Neuronal stem cell (in vitro differentiated cells): Measurements from ENCODE around the gene UGT1A7.

Experiments
- DNase-seq: peaks from one replicate; pipeline ENCODE4 v3.0.0-alpha.2; 2013; ENCODE audit warnings: low spot score
- H2AFZ ChIP-seq: one replicate; pipeline ENCODE4 v1.6.1; 2013; ENCODE audit warnings: mild to moderate bottlenecking, low read length, inconsistent platforms
- H2AK5ac ChIP-seq: 2 replicates; pipeline ENCODE4 v1.6.1; 2013; ENCODE audit warnings: low read depth, mild to moderate bottlenecking, inconsistent platforms, low read length, moderate library complexity, mixed read lengths
- H2BK120ac ChIP-seq: 2 replicates; pipeline ENCODE4 v1.6.1; 2013; ENCODE audit warnings: low read depth, mild to moderate bottlenecking, inconsistent platforms, low read length, moderate library complexity, mixed read lengths
- H2BK12ac ChIP-seq: one replicate; pipeline ENCODE4 v1.6.1; 2013; ENCODE audit warnings: low read length, inconsistent platforms
- H2BK15ac ChIP-seq: 2 replicates; pipeline ENCODE4 v1.6.1; 2013; ENCODE audit warnings: mild to moderate bottlenecking, low read length, inconsistent platforms, mixed read lengths
- H2BK5ac ChIP-seq: one replicate; pipeline ENCODE4 v1.6.1; 2013; ENCODE audit warnings: inconsistent platforms, mild to moderate bottlenecking, low read length, moderate library complexity
- H3K14ac ChIP-seq: one replicate; pipeline ENCODE4 v1.6.1; 2013; ENCODE audit warnings: low read length, inconsistent platforms
- H3K18ac ChIP-seq: 2 replicates; pipeline ENCODE4 v1.6.1; 2013; ENCODE audit warnings: low read length, inconsistent platforms
- H3K23ac ChIP-seq: 2 replicates; pipeline ENCODE4 v1.6.1; 2013; ENCODE audit warnings: low read depth, mild to moderate bottlenecking, mixed read lengths, low read length, inconsistent platforms; ENCODE audit not compliant: poor library complexity
- H3K27ac ChIP-seq: replicated peaks from 3 replicates; pipeline ENCODE4 v1.5.1; 2013; ENCODE audit warnings: low read length, inconsistent platforms
- H3K27me3 ChIP-seq, 3 experiments: 2 replicates each; pipeline ENCODE4 v1.6.1; 2013; ENCODE audit warnings: low read length in 3 of 3, mild to moderate bottlenecking in 2 of 3, inconsistent platforms in 1 of 3, low read depth in 1 of 3, mixed read lengths in 1 of 3, moderate library complexity in 1 of 3; ENCODE audit not compliant: control insufficient read depth in 3 of 3, insufficient read depth in 3 of 3
- H3K36me3 ChIP-seq, 2 donors: replicated peaks in 1 of 2; 2 replicates each; pipeline ENCODE4 v1.6.1; 2013; ENCODE audit warnings: low read length in 2 of 2; ENCODE audit not compliant: control insufficient read depth in 2 of 2, insufficient read depth in 2 of 2
- H3K4ac ChIP-seq: 2 replicates; pipeline ENCODE4 v1.6.1; 2013; ENCODE audit warnings: inconsistent platforms, mild to moderate bottlenecking, low read length, moderate library complexity
- H3K4me1 ChIP-seq, 2 donors: 1 replicate in 1 of 2; 2 replicates in 1 of 2; pipeline ENCODE4 v1.6.1; 2013; ENCODE audit warnings: low read length in 2 of 2, low read depth in 1 of 2; ENCODE audit not compliant: control insufficient read depth in 2 of 2, insufficient read depth in 1 of 2
- H3K4me2 ChIP-seq: one replicate; pipeline ENCODE4 v1.6.1; 2013; ENCODE audit warnings: mild to moderate bottlenecking, low read length, inconsistent platforms; ENCODE audit not compliant: insufficient read depth, poor library complexity, severe bottlenecking
- H3K4me3 ChIP-seq, 2 donors: 2 replicates each; pipeline ENCODE4 v1.5.1; 2013; ENCODE audit warnings: low read length in 2 of 2, mild to moderate bottlenecking in 2 of 2, inconsistent platforms in 1 of 2, moderate library complexity in 1 of 2
- H3K79me1 ChIP-seq: one replicate; pipeline ENCODE4 v1.6.1; 2013; ENCODE audit warnings: low read depth, mild to moderate bottlenecking, inconsistent platforms, low read length, moderate library complexity
- H3K9ac ChIP-seq: one replicate; pipeline ENCODE4 v1.6.1; 2013; ENCODE audit warnings: mild to moderate bottlenecking, low read depth, low read length, inconsistent platforms; ENCODE audit not compliant: poor library complexity
- H3K9me3 ChIP-seq, 2 donors: replicated peaks in 1 of 2; 2 replicates each; pipeline versions ENCODE3 to v1.6.1; 2013; ENCODE audit warnings: low read length in 2 of 2, mild to moderate bottlenecking in 2 of 2, inconsistent platforms in 1 of 2, low read depth in 1 of 2, mixed read lengths in 1 of 2, moderate library complexity in 1 of 2; ENCODE audit not compliant: control insufficient read depth in 2 of 2, insufficient read depth in 1 of 2
- H4K8ac ChIP-seq: one replicate; pipeline ENCODE4 v1.6.1; 2013; ENCODE audit warnings: low read depth, mild to moderate bottlenecking, inconsistent platforms, low read length, moderate library complexity
- H4K91ac ChIP-seq: one replicate; pipeline ENCODE4 v1.6.1; 2013; ENCODE audit warnings: low read length, low read depth, mild to moderate bottlenecking, inconsistent platforms; ENCODE audit not compliant: poor library complexity
- WGBS, 2 donors: extraction: QIAGEN DNeasy Blood & Tissue Kit; methylation state at CpG; one replicate each; pipeline ENCODE4 v1.1.7; 2013; ENCODE audit warnings: missing lambda C conversion rate in 2 of 2, mixed read lengths in 1 of 2; ENCODE audit not compliant: insufficient read length in 2 of 2, insufficient replicate concordance in 1 of 2; ENCODE audit errors: extremely low coverage in 2 of 2; 5-methylcytosine and 5-hydroxymethylcytosine counted together

The UGT1A7 gene

DNA sequence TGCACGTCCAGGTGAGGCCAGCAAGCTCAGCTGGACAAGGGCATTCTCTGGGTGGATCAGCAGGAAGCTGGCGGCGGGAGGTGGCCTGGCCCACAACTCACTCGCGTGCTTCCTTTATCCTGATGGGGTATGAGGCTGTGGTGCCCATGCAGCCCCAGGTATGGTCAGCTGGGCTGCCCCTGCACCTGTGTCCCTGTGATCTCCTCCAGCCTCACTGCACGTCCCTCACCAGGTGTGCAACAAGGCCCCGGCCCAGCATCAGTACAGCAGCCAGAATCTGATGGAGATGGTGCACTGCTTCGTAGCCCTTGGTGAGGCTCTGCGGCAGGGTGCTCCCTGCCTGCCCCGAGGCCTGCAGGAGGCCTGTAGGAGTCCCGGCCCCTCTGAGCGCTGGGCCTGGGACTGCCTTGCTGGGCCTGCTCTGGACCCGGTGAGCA, 114.1 kb downstream of the UGT1A7 start:
- H3K36me3 ChIP-seq, result no peaks in the 10 kb centered on the region
- DNase-seq, result no peak

DNA sequence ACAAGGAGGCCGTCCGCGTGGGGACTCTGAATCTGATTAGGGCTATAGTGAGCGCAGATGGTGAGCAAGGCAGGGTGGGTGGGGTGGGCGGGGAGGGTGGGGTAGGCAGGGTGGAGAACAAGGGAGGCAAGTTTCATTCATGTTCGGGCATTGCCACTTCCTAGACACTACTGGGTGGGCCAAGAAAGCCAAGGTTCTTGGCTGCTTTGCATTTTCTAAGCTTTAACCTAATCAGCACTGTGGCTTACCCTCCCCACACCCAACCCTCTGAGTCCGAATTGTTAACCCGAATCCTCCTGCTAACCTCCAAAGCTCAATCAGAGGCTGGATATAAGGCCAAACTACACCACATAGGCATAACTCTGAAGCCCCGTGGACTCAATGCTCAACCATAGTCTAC, 114.6 kb downstream of the UGT1A7 start:
- H2AK5ac ChIP-seq, result no peak overlapping the region
- H2BK15ac ChIP-seq, result no peak overlapping the region
- H3K4ac ChIP-seq, result no peak overlapping the region
- no peaks in the 10 kb centered on the region for H3K9me3 ChIP-seq
- no peak overlapping the region for H2AFZ ChIP-seq
- no peak overlapping the region for H4K91ac ChIP-seq
- WGBS, 2 donors, result no CpG with 5 or more reads among the region's 9 CpGs
- H2BK5ac ChIP-seq, result no peak overlapping the region
- H3K27me3 ChIP-seq, result peaks cover 0 to 3% (median 0%) of the 10 kb centered on the region in 3 experiments
- DNase-seq, result no peak
- no peak overlapping the region for H4K8ac ChIP-seq
- peaks cover 0 to 2% of the 10 kb centered on the region in 2 donors for H3K4me1 ChIP-seq
- no peaks in the 10 kb centered on the region for H3K79me1 ChIP-seq
- H3K18ac ChIP-seq, result no peak overlapping the region
- H3K23ac ChIP-seq, result no peak overlapping the region
- no peak overlapping the region for H3K4me3 ChIP-seq
- no peak overlapping the region for H3K4me2 ChIP-seq
- no peaks in the 10 kb centered on the region for H3K36me3 ChIP-seq
- no peak overlapping the region for H3K9ac ChIP-seq
- H3K14ac ChIP-seq, result no peak overlapping the region
- H2BK120ac ChIP-seq, result no peak overlapping the region
- H2BK12ac ChIP-seq, result no peak overlapping the region
- no peak overlapping the region for H3K27ac ChIP-seq

More for the DNA sequence above, 114.1 kb downstream of the UGT1A7 start:
- Histone ChIP-seq H3K4me1 (peaks cover 0 to 2% of the 10 kb centered on the region in 2 donors), H3K79me1 (no peaks in the 10 kb centered on the region), H2BK120ac (no peak overlapping the region), H3K14ac (peak overlapping the region; percentile 2), H3K4ac (no peak overlapping the region), H2BK12ac (no peak overlapping the region), H4K91ac (no peak overlapping the region), H3K9me3 (no peaks in the 10 kb centered on the region), H2BK5ac (no peak overlapping the region), H4K8ac (no peak overlapping the region), H3K4me2 (no peak overlapping the region), H3K18ac (peak overlapping the region; percentile 20), H2AK5ac (no peak overlapping the region), H2BK15ac (no peak overlapping the region), H3K4me3 (no peak overlapping the region), H3K9ac (no peak overlapping the region), H2AFZ (no peak overlapping the region), H3K27ac (no peak overlapping the region), H3K27me3 (peaks cover 0 to 3% (median 0%) of the 10 kb centered on the region in 3 experiments), H3K23ac (peak overlapping the region; percentile 22)
- no CpG with 5 or more reads among the region's 13 CpGs for WGBS, 2 donors

DNA sequence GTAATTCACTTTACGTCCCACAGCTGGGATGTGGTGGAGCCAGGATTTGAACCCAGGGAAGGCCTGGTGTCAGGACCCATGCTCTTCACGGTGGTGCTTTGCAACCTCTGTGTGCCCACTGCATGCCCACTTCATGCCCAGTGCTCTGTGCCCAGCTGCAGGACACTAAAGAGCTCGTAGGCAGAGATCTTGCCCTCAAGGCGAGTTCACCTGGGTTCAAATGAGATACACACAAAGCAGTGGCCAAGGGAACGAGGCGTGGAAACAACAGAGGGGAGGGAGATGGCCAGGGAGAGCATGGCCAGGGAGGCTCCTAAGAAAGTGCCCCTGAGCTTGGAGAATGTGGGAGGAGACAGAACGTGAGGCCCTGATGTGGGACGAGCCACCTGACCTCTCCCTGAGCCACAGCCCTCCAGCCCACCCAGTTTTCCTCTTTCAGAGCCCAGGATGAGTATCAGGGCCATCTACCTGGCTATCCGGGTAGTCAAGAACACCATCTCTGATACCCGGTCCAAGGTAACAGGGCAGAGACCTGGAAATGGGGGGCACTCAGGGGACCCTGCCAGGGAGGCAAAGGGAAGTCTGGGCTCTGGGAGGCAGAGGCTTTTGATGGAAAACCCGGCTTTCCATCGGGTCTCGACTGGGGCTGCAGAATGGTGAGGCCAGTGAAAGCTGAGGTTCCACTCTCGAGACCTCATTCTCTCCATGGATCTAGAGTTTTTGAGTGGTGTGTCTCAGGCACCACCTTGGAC, 116.8 kb downstream of the UGT1A7 start:
- Histone ChIP-seq H2BK12ac (no peak overlapping the region), H3K36me3 (no peaks in the 10 kb centered on the region), H3K4ac (no peak overlapping the region), H2AFZ (no peak overlapping the region), H3K4me1 (peaks cover 0 to 2% of the 10 kb centered on the region in 2 donors), H3K4me3 (no peak overlapping the region), H3K18ac (no peak overlapping the region), H3K9ac (no peak overlapping the region), H3K27ac (no peak overlapping the region), H2BK5ac (no peak overlapping the region), H4K91ac (no peak overlapping the region), H2BK120ac (no peak overlapping the region), H3K14ac (no peak overlapping the region), H3K4me2 (no peak overlapping the region), H3K9me3 (no peaks in the 10 kb centered on the region), H2AK5ac (no peak overlapping the region), H4K8ac (no peak overlapping the region), H3K23ac (no peak overlapping the region), H3K27me3 (peaks cover 0 to 7% (median 0%) of the 10 kb centered on the region in 3 experiments), H3K79me1 (no peaks in the 10 kb centered on the region), H2BK15ac (no peak overlapping the region)
- WGBS, 2 donors, result no CpG with 5 or more reads among the region's 14 CpGs
- no peak for DNase-seq

DNA sequence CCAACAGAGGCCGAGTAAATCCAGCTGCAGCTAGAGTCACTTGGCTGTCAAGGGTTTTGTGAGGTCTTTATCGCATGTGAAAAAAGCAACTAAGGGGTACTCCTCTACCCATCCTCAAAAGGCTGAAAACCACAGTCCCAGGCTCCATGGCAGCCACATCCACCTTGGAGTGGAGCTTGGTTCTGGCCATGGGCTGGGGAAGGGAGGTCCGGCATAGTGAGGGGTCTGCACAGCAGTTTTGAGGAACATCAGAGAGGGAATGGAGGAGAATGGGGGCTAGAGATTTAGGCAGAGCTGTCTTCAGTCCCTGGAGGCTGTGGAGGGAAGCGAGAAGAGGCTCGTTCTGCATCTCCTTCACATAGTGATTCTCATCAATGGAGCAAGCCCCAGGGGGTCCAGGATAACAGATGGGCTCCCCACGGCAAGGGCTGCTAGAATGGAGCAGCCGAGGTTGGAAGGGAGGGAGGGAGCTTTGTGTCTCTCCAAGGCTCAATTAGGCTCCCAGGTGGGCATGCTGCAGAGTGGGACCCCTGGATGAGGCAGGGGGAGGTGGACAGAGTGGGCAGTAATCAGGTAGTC, 117.5 kb downstream of the UGT1A7 start:
- Histone ChIP-seq H3K36me3 (no peaks in the 10 kb centered on the region), H4K91ac (no peak overlapping the region), H4K8ac (no peak overlapping the region), H3K79me1 (no peaks in the 10 kb centered on the region), H3K9me3 (peaks cover 0 to under 1% of the 10 kb centered on the region in 2 donors), H3K9ac (no peak overlapping the region), H3K18ac (peak overlapping the region; percentile 6), H2BK15ac (no peak overlapping the region), H3K27ac (no peak overlapping the region), H3K4me2 (no peak overlapping the region), H3K4me1 (peaks cover 0 to 2% of the 10 kb centered on the region in 2 donors), H2BK120ac (no peak overlapping the region), H3K4ac (no peak overlapping the region), H3K23ac (no peak overlapping the region), H2AFZ (no peak overlapping the region), H3K14ac (no peak overlapping the region), H2AK5ac (no peak overlapping the region), H3K27me3 (peaks cover 0 to 12% (median 0%) of the 10 kb centered on the region in 3 experiments), H3K4me3 (no peak overlapping the region), H2BK5ac (no peak overlapping the region), H2BK12ac (no peak overlapping the region)
- no peak for DNase-seq
- no CpG with 5 or more reads among the region's 7 CpGs for WGBS, 2 donors
